Liver (tissue), 3 donors: ENCODE results near the gene PEAR1.

ENCODE experiments used
- CTCF ChIP-seq: fragments of 150-350 bp; IDR thresholded peaks from 2 replicates; pipeline ENCODE4 v1.5.1; 2017; ENCODE audit warnings: improper control_type of control experiment, low read depth, low read length; ENCODE audit not compliant: missing input control
- MAX ChIP-seq: IDR thresholded peaks from 2 replicates; pipeline ENCODE4 v1.6.1; 2016; ENCODE audit warnings: antibody characterized with exemption
- REST ChIP-seq: IDR thresholded peaks from 2 replicates; pipeline ENCODE4 v1.6.1; 2016; ENCODE audit warnings: antibody characterized with exemption, mild to moderate bottlenecking
- TAF1 ChIP-seq: conservative IDR thresholded peaks from 2 replicates; pipeline ENCODE4 v1.6.1; 2016; ENCODE audit warnings: antibody characterized with exemption, mild to moderate bottlenecking
- donor health status: healthy.
- donor health status: healthy.

GRCh38 chr1:156894711-156895454, 1.4 kb downstream of the PEAR1 start:
- TF ChIP-seq MAX (no peak), CTCF (no peak), TAF1 (no peak), REST (no peak)
